ENCODE measurements around the gene FUZ.

FUZ gene

DNA sequence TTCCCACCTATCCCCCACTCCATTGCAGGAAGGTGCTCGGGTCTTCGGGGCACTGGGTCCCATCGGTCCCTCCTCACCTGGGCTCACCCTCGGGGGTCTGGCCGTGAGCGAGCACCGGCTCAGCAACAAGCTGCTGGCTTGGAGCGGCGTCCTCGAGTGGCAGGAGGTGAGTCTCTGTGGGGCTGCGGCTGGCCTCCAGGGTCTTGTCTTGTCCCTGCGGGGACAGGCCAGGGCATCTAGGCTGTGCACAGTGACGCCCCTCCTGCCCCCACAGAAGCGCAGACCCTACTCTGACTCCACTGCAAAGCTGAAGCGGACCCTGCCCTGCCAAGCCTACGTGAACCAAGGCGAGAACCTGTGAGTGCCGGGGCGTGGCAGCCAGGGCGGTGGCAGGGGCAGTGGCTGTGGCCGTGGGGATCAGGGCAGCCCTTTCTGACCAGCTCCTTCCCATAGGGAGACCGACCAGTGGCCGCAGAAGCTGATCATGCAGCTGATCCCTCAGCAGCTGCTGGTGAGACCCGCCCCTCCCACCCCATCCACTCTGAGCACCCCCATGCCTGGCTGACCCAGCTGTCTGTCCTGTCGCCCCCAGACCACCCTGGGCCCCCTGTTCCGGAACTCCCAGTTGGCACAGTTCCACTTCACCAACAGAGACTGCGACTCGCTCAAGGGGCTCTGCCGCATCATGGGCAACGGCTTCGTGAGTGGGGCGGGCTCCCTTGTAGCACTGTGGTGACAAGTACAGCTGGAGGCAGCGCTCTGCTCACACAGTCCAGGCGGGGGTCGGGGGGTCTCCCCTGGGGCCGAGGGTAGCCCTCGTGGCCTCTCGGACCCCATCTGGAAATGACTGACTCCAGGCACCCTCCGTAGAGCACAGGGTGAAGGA, 41.5 kb upstream of the FUZ start:
- TF ChIP-seq, protein P1, sequence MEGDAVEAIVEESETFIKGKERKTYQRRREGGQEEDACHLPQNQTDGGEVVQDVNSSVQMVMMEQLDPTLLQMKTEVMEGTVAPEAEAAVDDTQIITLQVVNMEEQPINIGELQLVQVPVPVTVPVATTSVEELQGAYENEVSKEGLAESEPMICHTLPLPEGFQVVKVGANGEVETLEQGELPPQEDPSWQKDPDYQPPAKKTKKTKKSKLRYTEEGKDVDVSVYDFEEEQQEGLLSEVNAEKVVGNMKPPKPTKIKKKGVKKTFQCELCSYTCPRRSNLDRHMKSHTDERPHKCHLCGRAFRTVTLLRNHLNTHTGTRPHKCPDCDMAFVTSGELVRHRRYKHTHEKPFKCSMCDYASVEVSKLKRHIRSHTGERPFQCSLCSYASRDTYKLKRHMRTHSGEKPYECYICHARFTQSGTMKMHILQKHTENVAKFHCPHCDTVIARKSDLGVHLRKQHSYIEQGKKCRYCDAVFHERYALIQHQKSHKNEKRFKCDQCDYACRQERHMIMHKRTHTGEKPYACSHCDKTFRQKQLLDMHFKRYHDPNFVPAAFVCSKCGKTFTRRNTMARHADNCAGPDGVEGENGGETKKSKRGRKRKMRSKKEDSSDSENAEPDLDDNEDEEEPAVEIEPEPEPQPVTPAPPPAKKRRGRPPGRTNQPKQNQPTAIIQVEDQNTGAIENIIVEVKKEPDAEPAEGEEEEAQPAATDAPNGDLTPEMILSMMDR (IDR thresholded peaks at IDR 0.05; ENCODE audit: extremely low read depth, missing control alignments) = no peak

DNA sequence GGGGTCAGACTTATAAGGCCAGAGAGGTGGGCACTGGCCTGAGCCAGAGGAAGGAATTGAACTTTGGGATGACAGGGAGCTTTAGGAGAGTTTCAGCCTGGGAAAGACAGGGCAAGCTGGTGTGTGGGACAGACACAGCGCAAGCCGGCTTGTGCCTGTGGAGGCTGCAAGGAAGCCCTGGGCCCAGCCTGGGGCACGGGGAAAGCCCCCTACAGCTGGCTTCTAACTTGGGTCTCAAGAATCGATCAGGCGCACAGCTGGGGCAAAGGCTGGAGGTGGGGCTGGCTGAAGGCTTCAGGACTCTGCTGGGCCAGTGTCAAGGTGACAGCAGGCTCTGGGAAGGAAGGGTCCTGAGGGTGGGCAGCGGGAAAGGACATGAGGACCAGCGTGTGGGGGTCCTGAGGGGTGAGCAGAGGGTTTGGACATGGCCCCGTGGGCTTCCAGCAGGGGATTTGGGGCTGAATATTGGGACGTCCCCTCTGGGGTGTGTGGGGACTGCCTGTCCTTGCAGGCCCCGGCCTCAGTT, 40.8 kb upstream of the FUZ start:
- TF ChIP-seq, protein P1 (IDR thresholded peaks at IDR 0.05; ENCODE audit: extremely low read depth, missing control alignments) = no peak
- DNase-seq (ENCODE audit: low spot score) = no peak

More for the DNA sequence above, 41.5 kb upstream of the FUZ start:
- DNase-seq (ENCODE audit: low spot score) = no peak

DNA sequence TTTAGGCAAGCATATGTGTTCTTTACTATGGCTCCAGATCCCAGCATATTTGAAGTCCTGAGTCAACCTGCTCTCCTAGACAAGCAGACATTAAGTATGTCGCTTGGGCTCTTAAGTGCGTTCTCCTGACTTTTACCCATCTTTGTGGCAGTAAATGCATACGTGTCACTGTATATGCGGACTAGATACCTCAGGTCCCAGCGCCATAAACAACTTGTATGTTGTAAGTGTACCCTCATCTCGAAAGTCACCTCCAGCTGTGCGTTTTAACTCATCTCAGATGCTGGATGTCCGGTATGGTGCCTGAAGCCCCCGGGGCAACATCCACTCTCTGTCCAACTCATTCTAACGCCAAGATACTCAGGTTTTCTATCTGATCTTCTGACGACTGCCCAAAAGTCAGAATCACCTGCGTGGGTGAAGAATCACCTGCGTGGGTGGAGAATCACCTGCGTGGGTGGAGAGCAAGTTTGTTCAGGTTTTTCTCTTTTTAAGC, 39.6 kb upstream of the FUZ start:
- TF ChIP-seq, protein P1 (IDR thresholded peaks at IDR 0.05; ENCODE audit: extremely low read depth, missing control alignments) = no peak
- DNase-seq (ENCODE audit: low spot score) = no peak

DNA sequence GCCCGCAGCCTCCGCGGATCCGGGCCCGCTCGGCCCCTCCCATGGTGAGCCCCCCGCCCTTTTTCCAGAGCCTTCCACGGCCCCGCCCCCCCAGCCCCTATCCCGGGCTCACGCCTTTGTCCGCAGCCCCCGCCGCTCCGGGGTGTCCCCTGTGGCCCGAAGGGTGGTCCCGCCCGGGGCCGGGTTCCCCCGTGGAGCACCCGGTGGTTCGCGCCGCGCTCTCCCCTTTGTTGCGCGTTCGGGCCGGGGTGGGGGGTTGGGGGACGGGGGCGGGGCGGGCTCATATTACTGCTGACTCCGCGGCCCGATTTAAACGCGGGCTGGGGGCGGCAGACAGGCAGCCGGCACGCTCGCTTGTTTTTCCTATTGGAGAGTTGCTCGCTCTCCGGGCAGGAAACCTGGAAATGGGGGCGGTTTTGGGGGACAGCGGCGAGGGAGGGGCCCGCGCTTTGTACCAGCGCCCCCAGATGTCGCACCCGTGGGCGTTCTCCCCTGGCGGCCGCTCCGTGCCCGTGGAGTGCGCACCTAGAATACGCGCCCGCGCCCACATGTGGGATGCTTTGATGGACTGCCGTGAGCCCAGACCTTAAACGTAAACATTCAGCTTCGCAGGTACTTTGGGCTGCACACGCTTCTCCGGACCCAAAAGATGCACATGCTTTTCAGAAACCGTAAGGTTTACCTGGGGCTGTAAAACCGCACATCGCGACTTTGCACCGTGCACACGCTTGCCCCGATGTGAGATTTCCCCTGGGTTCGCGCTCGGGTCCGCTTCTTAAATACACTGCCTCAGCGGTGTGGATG, 38.6 kb upstream of the FUZ start:
- peak; percentile 70 for DNase-seq (ENCODE audit: low spot score)

DNA sequence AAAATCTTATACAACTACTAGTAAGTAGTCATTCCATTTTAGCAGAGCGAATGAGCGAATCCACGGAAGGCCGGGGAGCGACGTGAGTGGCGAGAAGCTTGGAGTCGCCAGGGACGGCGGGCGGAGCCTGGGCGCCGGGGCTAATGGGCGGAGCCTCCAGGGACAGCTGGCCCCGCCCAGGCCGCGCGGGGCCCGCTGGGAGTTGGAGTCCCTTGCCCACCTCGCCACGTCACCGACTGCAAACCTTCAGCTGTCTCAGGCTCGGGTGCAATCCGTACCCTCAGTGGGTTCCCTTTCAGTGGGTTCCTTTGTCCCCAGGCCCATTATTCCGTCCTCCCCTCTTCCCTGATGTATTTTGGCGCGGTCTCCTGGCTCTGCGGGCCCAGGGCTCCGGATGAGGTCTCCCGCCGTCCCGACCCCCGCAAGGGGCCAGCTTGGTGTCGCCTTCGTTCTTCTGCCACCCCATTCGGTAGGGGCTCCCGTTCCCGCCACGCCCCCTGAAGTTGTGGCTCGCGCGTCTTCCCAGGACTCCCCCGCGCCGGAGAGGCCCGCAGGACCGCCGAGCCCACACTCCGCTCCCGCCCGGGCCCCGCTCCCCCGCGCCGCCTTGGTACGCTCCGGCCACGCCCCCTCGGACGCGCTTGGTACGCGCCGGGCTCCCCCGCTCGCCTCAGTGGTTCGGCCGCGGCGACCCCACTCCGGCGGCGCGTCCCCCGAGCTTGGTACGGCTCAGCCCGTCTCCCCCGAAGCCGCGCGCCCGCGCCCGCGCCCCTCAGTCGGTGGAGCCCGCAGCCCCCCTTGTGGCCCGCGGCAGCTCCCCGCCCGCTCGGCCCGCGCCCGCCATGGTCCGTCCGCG, 37.6 kb upstream of the FUZ start, which contains the start of gene PTOV1:
Gene PTOV1, plus strand, starts transcription at position 673 of the 856 bp plus-strand sequence.
- peak; percentile 98 for DNase-seq (ENCODE audit: low spot score)
- TF ChIP-seq, protein P1 (IDR thresholded peaks at IDR 0.05; ENCODE audit: extremely low read depth, missing control alignments) = no peak

More for the DNA sequence above, 38.6 kb upstream of the FUZ start:
- TF ChIP-seq, protein P1 (IDR thresholded peaks at IDR 0.05; ENCODE audit: extremely low read depth, missing control alignments) = no peak

DNA sequence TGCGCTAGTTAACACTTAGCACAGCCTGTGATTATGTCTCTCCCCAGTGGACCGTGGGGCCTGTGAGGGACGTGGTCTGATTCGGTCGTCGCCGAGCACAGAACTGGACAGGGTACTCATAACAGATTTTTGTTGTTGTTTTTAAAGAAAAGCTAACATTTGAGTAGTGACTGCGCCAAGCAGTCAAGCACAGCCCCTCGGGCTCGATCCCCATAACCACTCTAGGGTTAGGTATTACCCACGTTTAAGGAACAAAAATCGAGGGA, 37.1 kb upstream of the FUZ start:
- TF ChIP-seq, protein P1 (IDR thresholded peaks at IDR 0.05; ENCODE audit: extremely low read depth, missing control alignments) = no peak
- DNase-seq (ENCODE audit: low spot score) = no peak

Measured in GM20000 (cell line).